ENCODE measurements around the gene NOP16.

- TF ChIP-seq CTCF (IDR thresholded peaks at IDR 0.05; ENCODE audit: low read length) (no peak), EZH2 (optimal IDR thresholded peaks at IDR 0.05; ENCODE audit: low read depth, low read length) (no peak), EZH2phosphoT487 (IDR thresholded peaks at IDR 0.05; ENCODE audit: low read length) (no peak)
These were observed 4.0 kb downstream of the NOP16 start for GRCh38 chr5:176384366-176384930.

Measured in MM.1S (cell line).